HTERT RPE-1 (cell line): Measurements from ENCODE around the gene DIP2A.

ENCODE experiments used
- in situ Hi-C: fragments of 300-500 bp; cut with MboI; formaldehyde crosslinking; loops from 4 replicates; pipeline ENCODE4 v1.14.3; 2020; ENCODE audit warnings: low sequenced_read_pairs

DIP2A gene

DNA sequence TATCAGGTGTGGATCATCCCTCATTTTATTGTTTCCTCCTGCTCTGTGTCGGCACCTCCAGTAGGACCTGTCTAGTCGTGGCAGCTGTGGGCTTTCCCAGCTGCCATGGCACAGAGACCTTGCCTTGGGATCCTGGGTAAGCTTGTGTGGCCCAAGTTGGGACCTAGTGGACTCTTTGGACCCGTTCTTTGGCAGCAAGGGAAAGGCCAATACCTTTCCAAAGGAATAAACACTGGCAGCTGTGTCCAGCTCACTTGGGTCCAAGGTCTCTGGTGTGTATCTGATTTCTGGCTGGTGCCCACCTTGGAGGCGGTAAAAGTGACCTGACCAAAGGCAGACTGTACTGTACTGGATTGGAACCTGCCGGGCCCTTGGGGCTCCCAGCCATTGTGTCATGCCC, 21.8 kb downstream of the DIP2A start:
- in situ Hi-C loops, result no loop called here

- in situ Hi-C loops, result no loop called here
Measured at GRCh38 chr21:46482225-46482845, 23.6 kb downstream of the DIP2A start.

- in situ Hi-C loops, result no loop called here
Measured at GRCh38 chr21:46482846-46483231, 24.1 kb downstream of the DIP2A start.

DNA sequence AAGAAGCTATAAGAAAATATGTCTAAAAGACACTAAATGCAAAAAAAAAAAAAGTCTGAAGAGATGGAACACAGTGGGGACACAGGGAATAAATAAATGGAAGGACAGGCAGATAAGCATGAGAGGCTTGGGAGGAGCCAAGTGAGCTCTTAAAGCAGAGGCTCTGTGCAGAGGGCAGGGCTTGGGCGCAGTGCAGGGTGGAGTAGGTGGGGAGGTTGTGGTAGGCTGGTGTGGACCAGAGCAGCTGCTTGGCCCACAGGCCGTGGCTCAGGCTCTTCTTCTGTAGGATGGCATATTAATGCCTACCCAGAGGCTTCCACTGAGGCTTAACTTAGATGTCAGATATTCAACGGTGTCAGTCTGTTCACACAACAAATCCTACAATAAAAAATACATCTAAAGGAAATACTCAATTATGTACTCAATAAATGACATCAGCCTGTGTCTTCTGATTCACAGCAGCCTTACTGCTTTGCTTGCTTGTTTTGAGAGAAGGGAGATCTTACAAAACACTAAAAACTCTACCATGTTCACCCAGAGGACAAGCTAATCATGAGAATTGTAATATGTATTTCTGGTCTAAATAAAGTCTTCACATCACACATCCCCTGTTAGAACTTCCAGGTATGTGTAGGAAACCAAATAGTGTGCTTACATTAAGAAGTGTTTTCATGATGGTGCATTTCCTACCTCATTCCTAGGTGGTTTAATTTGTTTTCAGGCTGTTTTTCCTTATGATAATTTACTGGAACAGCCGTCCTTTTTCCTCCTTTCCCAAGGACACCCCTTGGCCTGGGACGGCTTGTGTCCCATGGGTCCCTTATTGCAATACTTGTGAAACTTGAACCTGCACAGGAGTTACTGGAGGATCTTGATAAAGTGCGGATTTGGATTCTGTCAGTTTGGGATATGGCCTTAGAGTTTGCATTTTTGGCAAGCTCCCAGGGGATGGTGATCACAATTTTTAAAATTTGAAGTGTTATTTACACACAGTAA, 24.9 kb downstream of the DIP2A start:
- in situ Hi-C loops, result no loop called here

DNA sequence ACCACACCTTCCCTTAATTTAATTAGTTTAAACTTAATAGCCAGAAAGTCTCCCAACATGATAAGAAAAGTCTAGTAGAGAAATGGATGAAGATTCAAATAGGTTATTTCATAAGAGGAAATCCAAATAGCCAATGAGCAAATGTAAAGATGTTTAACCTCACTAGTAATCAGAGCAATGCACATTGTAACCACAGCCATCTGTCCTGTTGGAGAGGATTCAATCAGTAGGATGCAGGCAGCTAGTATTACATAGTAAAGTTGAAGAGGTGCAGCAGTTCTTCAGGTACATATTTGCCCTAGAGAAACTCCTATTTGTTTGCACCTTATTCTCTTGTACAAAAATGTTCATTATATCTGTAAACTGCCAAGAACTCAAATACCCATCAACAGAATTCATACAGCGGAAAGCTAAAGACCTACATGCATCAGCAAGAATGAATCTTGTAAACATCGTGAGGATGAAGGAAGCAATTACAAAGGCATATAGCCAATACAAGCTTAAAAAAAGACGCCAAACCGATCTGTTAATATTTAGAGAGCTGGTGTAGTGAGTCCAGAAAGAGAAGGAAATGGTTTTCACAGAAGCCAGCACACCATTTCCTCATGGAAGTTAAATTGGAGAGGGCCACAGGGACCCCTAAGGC, 27.9 kb downstream of the DIP2A start:
- in situ Hi-C loops, result no loop called here

GRCh38 chr21:46489162-46489663, 30.5 kb downstream of the DIP2A start:
- in situ Hi-C loops, result no loop called here

GRCh38 chr21:46489800-46490199, 31.1 kb downstream of the DIP2A start:
- in situ Hi-C loops, result no loop called here

DNA sequence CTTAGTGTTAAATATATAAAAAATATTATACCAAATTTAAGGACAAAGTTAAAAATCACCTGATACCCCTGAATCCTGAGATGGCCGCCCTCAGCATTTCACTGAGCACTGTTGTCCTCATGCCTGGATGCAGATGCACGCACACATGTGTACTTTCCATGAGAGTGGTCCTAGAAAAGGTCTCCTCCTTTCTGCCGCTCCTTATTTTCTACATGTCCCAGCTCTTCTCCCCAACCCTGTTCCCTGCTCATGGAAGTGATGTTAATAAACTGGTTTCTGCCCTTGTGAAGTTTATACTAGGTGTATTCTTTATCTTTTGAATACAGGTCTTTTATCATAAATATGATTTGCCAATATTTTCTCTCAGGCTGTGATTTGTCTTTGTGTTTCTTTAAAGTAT, 32.9 kb downstream of the DIP2A start:
- in situ Hi-C loops, result no loop called here

- in situ Hi-C loops, result no loop called here
Measured at GRCh38 chr21:46492851-46493250, 34.2 kb downstream of the DIP2A start.

DNA sequence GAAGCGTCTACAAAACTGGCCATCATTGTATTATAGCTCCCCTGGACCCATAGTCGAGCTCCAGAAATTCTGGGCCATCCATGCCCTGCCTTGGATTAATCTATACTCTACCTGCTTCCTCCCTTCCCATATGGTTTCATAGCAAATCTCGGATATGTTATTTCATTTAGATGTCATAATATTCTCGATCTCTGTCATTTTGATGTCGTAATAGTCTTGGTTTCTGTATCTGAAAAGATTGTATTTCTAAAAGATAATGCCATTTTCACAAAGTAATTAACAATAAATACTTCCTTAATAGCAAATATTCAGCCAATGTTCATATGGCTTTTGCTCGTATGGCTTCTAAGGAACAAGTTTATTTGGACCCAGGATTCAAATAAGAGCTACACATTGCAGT, 35.1 kb downstream of the DIP2A start:
- in situ Hi-C loops, result no loop called here

- in situ Hi-C loops, result no loop called here
Measured at GRCh38 chr21:46498335-46499050, 39.8 kb downstream of the DIP2A start.

DNA sequence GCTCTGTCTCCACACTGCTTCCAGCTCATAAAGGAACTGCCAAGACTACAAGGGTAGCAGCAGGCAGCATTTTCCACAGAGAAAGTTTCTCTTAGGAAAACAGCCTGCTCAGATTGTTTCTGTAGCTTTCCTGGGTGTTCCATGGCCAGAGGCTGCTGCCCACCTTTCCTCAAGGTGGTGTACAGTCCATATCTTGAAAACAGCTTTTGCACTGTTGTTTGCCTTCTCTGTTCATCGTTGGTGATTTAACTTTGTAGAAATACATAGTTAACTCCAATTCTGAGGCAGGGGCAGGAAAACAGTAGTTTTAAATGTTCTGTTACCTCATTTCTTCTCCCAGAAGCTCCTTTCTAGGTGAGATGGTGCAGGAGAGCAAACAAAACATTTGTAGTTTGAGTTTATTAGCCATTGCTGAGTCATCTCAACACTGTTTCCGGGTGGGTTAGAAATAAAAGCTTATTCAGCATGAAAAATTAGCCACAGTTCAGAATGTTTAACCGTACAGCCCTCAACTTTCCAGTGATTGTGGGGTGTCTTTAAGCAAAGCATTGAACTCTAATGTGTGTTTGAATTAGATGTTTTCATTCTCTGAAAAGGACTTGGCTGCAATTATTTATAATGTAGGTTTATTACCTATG, 41.7 kb downstream of the DIP2A start:
- in situ Hi-C loops, result no loop called here

- in situ Hi-C loops, result no loop called here
Measured at GRCh38 chr21:46503922-46504550, 45.3 kb downstream of the DIP2A start.

DNA sequence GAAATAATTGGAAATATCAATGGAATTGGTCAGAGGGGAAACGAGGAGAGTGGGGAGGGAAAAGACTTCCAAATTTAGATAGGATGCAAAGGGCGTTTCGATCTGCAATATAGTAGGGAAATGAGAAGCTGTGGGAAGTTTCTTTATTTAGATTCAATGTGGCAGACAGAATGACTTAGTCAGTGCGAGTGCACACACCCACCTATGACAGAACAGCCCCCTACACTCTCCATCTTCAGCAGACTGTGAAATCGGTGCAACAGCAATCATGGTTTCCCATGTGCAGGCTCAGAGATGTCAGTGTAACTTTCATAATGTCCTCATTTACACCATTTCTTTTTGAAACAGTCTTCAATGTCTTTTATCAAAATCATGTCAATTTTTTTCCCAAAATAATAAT, 46.0 kb downstream of the DIP2A start:
- in situ Hi-C loops, result no loop called here

GRCh38 chr21:46507562-46507961, 48.9 kb downstream of the DIP2A start:
- in situ Hi-C loops, result no loop called here

DNA sequence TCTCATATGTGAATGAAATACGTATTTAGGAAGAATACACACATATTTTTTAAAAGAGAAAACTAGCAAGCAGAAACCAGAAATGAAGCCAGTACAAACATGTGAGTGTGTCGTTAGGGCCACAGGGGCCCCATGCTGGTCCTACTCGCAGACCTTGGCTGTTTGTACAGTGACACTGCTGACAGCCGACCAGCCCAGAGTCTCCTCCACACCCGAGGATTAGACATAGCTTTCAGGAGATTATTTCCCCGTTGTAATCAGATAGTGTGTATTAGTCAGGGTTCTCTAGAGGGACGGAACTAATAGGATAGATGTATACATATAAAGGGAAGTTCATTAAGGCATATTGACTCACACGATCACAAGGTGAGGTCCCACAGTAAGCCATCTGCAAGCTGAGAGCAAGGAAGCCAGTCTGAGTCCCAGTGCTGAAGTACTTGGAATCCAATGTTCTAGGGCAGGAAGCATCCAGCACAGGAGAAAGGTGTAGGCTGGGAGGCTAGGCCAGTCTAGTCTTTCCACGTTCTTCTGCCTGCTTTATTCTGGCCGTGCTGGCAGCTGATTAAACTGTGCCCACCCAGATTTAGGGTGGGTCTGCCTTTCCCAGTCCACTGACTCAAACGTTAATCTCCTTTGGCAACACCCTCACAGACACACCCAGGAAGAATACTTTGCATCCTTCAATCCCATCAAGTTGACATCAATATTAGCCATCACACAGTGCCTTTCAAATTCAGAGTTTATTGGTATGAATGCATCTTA, 51.2 kb downstream of the DIP2A start:
- in situ Hi-C loops, result no loop called here

DNA sequence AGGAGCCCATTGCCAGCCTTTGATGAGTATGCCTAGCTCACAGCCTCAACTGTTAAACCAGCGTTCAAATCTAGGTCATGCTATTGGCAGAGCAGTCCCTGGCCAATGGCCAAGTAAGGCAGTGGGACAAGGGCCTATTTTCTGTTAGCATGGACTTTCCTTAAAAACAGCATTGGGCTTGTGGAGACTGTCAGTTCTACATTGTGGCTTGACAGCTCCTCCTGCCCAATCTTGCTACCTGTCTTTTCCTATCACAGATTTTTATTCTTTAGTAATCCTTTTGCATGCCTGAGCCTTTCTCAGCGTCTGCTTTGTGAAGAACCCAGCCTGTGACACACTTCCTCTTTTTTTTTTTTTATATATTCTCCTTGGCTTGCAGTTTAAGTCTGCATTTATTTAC, 56.4 kb downstream of the DIP2A start:
- in situ Hi-C loops, result no loop called here

DNA sequence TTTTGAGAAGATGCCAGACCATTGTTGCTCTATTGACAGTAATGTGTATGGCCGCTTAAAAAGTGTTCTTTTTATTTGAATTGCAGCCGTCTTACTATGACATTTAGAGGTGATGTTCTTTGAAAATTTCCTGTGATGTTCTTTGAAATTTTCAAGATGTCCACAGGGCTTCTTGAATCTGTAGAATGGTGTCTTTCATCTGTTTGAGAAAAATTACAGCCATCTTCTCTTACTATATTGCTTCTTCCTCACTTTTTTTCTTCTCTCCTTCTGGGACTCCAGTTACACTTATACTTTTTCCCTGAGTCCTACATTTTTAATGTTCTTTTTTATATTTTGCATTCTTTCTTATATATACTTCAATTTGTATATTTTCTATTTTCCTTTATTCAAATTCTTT, 57.4 kb downstream of the DIP2A start:
- in situ Hi-C loops, result no loop called here

DNA sequence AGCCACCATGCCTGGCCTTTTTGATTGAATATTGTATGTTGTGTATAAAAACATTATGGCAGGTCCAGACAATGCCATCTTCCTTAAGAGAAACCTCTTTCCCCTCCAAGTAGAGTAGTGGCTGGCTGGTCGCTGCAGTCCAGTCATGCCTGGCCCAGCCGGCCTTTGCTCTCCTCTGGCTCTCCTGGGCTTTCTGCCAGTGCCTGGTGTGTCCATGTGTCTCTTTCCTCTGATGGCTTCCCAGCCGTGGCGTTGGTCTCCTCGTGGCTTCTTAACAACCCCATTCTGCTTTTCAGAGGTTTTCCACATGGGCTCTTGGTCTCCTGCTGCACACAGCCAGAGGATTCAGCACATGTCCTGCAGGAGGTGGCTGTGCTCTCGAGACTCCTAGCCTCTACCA, 58.7 kb downstream of the DIP2A start:
- in situ Hi-C loops, result no loop called here
